GM12875 (cell line): ENCODE data around the gene FGD5.

Source experiments
- H3K4me3 ChIP-seq: one replicate; pipeline ENCODE4 v1.5.1; 2011; ENCODE audit warnings: low read depth, low read length, control low read depth
- CTCF ChIP-seq: IDR thresholded peaks from 2 replicates; pipeline ENCODE4 v1.5.1; 2011; ENCODE audit warnings: low read depth, mild to moderate bottlenecking, control low read depth, inconsistent platforms, low read length, moderate library complexity, borderline replicate concordance; ENCODE audit not compliant: insufficient read depth

The FGD5 gene

GRCh38 chr3:14814411-14814871, 4.3 kb upstream of the FGD5 start:
- TF ChIP-seq CTCF, result no peak
- no peak overlapping the region for H3K4me3 ChIP-seq

- no peak overlapping the region for H3K4me3 ChIP-seq
- no peak for TF ChIP-seq CTCF
Observed at GRCh38 chr3:14816359-14816758, 2.4 kb upstream of the FGD5 start.

GRCh38 chr3:14819671-14820070, 909 bp downstream of the FGD5 start:
- H3K4me3 ChIP-seq, result no peak overlapping the region
- TF ChIP-seq CTCF, result no peak

- H3K4me3 ChIP-seq, result no peak overlapping the region
- no peak for TF ChIP-seq CTCF
Observed at GRCh38 chr3:14820156-14820555, 1.4 kb downstream of the FGD5 start.

- H3K4me3 ChIP-seq, result no peak overlapping the region
- no peak for TF ChIP-seq CTCF
Observed at GRCh38 chr3:14821151-14821550, 2.4 kb downstream of the FGD5 start.

GRCh38 chr3:14822134-14822533, 3.4 kb downstream of the FGD5 start:
- no peak for TF ChIP-seq CTCF
- no peak overlapping the region for H3K4me3 ChIP-seq

- no peak overlapping the region for H3K4me3 ChIP-seq
- no peak for TF ChIP-seq CTCF
Observed at GRCh38 chr3:14822670-14823390, 4.1 kb downstream of the FGD5 start.
